RKO (cell line): Measurements from ENCODE around the gene PDGFRA.
"Not testable (repeated sequence)": the region's sequence is repeated elsewhere in the genome, so short reads cannot be mapped to it uniquely, and the experiment has no call there.

Experiments used
- DNase-seq: peaks from one replicate; pipeline ENCODE4 v3.0.0-alpha.2; 2016; ENCODE audit warnings: low spot score

The PDGFRA gene

DNA sequence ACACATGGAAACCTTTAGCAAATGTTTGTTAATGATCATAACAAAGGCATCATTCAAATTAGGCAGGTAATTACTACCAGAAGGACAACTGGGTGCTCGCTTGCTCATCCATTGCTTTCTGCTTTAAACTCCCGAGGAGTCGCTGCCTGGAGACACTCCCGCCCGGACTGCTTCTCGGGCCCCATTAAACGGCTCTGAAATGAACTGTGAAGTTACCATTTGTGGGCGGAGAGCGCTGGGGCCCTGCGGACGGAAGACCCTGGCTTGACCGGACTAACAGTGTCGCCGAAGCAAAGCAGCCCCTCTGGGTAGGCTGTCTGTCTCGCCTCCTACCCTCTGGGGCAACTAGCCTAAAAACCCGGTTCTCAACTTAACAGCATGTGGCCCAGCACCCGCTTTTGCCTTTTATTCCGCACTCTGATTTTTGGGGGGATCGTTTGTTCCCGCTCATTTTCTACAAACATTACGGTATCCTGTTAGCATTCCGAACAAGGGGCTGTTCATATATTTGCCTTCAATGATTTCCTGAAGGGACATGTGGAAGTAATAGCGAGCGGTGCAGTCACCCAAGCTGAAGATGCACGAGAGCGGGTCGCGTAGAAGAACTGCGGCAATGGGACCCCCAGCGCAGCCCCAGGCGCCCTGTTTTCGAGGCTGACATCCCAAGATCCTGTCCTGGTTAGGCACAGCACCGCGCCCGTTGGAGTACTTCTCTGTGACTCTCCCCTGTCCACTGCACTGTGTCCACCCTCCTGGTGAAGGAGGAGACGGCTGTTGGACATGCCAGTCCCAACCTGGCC, 1.6 kb upstream of the PDGFRA start:
- DNase-seq: peak; percentile 54

DNA sequence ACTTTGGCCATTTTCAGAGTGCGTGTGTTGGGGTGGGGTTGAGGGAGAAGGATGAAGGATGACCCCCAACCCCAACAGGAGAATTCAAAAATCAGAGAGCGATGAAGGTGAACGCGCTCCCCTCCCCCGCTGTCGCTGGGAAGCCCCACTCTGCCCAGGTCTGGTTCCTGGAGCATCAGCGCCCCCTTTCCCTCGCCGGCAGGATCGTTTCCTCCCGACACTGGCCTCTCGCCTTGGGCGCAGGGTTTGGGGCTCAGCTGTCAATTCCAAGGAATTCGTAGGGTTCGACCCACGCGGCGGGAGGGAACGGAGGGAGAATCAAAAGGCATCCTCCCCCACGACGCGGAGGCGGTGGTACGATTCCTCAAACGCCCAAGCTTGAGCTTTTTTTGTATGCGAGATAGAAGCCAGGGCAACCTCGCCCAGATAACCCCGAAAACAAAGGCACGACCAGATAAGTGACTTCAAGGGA, 1.0 kb upstream of the PDGFRA start:
- DNase-seq: peak; percentile 68

DNA sequence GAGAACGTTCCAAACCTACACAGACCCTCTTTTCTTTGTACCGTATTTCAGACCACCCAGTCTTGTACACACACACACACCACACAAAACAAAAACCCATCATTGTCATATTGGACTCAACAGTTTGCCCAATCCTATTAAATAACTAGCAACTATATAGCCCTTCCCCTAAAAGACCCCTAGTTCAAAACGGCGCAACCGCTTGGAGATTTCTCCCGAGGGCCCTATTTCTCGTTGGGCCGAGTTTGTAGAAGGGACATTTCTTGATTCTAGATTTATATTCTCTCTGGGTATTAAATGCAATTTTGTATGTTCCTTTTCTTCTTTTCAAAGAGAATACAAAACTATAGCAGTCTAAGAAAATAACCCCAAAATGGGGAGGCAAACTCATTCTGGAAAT, 547 bp upstream of the PDGFRA start:
- DNase-seq: no peak

DNA sequence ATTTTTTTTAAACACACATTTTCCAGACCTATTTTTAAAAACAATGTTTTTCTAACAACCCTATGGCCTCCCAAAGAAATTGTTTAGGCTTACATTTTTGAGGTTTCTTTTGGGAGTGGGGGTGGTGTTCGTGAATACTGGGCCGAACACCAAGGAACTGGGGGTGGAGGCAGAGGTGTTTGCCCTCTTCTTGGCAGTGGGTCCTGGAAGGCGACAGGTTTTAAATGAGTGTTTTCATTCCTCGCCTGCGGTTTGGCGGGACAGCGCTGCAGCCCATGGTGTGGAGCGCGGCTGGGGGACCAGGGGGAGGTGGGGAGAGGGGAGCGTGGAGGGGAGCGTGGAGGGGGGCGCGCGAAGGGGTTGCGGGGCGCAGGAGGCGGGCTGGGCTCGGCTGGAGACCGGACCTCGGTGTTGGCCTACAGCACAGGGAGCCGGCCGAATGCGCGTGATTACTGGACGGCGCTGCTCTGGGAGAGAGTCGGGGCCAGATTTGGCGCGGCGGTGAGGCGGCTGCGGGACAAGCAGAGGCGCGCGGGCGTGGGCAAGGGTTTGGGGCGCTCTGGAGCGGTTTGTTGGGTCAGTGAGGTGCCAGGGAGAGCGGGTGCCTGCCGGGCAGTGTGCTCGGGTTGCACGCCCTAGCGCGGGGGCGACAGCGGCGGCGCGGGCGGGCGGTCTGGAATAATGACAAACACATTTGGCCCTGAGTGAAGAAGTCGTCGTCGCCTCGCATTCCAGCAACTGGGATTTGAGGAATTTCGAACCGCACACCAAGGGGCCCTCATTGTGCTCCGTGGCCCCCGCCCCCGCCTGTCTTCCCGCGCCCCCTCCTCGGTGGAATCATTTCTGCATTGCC, 764 bp downstream of the PDGFRA start:
- DNase-seq: no peak

DNA sequence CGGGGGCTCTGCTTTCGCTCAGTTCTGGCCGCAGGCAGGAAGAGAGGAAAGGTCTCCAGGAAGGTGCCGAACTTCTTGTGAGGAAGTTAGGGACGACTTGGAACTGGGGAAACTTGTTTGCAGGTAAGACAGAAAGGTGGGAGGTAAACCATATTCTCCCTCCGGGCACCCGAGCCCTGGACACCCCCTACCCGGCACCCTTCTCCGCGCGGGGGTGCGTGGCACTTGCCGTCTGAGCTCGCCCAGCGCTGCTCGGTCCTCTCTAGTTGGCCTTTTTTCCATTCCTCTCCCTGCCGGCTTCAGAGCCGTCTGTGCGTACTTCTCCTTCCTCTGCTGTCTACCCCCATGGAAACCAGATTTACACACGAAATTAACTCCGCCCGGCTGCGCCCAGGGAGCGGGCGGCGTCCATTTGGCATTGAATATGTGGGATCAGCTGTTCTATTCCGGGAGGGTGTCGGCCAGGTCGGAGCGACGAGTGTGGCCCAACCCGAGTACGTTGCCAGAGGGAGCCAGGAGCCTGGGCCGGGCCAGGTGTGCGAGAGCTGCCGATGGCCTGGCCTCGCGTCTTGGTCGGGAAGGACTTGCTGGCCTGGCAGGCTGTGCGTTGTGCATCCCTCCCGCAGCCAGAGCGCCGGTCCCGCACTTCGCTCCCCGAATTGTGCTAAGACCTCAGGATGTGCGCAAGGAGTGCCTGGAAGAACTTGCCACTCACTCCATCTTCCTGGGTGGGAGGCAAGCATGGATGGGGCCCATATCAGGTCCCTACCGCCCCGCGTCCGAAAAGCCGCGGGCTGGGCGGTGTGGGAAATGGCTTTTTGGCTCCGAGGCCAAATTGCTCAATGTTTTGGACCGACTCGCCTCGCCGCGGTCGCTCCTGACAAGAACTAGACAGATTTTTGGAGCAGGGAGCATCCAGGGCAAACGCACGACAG, 1.7 kb downstream of the PDGFRA start:
- no peak for DNase-seq

DNA sequence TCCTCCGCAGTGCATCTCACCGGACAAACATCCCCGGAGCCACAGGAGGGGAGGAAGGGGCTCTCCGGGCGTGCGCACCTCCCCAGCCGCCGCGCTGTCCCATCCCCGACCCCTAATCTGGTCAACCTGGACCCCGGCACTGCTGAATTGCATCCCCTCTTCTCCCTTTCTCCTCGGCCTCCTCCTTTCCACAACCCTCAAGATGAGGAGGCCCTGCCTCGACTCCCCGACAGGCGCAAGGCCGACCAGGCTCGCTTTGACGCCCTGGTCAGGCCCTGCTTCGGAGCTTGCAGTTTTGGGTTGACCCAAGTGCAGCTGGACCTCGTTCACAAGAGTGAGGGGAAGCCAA, 2.3 kb downstream of the PDGFRA start:
- DNase-seq: no peak

DNA sequence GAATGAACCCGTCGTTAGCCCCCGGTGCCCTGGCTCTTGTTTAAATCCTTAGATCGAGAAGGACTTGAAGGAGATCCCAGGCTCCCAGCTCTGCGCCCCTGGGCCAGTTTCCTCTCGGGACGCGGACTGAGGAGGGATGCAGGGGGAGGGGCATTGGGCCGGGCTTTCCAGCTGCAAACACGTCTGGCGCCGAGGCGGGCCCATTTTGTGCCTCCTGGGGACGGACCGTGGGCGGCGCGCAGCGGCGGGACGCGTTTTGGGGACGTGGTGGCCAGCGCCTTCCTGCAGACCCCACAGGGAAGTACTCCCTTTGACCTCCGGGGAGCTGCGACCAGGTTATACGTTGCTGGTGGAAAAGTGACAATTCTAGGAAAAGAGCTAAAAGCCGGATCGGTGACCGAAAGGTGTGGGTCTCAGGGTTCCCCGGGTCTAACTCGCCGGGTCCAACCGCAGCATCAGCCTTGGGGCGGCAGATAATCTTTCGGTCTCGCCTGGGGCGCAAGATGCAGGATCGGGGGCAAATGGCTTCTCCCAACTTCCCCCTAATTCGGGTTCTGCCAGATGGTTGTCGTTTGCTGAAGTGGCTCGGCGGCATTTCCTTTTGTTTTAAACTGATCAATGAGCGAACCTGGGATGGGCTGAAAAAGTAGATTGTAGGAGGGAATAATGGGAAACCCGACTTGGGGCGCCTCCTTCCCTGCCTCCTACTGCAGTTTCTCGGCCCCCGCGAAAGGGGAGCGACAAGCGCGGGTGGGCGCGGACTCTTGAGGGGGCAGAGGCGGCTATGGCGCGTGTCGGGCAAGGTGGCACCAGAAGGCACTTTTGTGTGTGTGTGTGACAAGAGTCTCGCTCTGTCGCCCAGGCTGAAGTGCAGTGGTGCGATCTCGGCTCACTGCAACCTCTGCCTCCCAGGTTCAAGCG, 2.9 kb downstream of the PDGFRA start:
- DNase-seq: no peak

DNA sequence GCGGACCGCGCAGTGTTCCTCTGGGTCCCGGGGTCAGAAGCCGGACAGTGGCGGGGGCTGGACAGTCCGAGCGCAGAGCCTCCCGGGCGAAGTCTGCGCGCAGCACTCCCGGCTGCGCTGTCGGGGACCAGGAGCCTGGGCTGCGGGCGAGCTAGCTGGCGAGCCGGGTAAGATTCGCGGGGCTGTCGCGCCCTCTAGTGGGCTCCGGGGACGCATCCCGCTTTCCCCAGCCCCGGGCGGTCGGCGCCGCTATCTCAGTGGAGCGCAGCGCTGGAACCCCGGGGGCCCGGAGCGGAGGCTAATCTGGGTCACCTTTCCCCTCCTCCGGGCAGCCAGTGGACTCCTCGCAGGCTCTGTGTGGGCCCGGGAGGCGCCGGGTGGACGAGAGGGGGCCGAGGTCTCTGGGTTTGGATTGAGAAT, 4.2 kb downstream of the PDGFRA start:
- no peak for DNase-seq

DNA sequence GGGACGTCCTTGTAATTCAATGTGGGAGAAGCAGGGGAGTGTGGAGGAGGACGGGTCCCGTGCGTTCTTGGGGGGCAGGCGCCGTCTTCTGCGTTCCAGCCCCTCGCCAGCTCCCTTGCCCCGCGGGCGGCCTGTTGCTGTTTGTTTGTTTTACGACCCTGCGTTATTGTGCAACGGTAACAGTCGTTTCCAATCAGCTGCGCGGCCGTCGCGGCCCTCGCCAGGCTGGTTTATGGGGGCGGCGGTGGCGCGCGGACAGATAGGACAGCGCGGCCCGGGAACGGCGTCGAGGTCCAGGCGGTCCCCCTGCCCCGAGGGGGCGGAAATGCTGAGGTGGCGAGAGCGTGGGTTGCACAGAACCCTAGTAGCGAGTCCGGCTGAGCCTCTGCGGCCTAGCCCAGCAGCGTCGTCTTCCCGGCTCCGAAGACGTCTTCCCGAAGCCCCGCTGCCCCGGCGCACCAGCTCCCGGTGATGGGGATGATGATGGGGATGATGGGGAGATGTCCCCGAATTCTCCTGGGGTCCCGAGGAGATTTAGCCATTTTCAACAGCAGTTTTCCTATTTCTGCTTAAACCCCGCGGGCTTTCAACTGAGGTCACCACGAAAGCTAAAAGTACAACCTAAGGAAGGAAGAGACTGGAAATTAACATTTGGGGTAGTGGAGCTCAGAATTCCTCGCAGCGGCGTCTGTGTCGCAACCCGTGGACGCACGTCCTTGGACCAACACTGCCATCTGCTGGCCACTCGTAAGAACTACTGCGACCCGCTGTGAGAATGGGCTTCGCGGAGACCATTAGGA, 4.8 kb downstream of the PDGFRA start:
- peak; percentile 78 for DNase-seq

DNA sequence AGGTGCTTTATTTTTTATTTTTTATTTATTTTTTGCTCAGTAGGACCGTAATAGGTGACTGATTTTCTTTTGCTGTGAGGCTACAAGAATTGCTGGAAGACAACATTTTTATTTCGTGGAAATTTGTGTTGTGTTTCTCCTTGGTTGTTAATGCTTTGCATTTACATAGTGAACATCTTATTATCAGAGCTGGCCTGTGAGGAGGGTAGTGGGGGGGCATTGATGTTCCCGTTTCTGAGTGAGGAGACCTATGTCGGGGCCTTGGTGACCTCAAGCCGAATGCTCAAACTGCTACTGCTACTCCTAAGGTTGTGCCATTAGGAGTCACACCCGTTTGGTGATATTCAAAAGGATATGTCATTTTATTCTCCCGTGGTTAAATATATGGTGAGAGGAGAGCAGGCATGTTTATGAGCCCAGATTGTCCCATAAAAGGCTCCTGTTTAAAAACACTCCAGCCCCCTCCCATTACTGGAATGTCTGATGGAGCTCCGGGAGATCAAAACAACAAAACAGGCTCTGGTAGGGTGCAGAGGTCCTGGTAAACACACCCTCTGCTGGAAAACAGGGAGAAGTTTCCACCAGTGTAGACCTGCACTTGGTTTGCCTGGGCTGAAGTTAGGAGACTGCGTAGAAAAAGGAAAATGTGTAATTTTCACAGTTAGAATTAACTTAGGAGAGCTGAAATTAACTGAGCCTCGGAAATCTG, 5.6 kb downstream of the PDGFRA start:
- peak; percentile 20 for DNase-seq

DNA sequence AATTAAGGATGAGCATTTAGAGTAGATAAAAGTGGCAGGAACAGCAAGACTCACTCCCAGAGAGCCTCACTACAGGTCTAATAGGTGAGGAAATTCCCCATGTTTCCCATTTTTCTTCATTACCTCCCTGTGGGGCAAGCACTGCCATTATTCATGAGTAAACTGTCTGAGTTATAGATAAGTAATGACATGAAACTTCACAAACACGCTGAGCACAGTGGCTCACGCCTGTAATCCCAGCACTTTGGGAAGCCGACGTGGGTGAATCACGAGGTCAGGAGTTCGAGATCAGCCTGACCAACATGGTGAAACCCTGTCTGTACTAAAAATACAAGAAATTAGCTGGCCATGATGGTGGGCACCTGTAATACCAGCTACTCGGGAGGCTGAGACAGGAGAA, 7.2 kb downstream of the PDGFRA start:
- DNase-seq: not testable (repeated sequence)

DNA sequence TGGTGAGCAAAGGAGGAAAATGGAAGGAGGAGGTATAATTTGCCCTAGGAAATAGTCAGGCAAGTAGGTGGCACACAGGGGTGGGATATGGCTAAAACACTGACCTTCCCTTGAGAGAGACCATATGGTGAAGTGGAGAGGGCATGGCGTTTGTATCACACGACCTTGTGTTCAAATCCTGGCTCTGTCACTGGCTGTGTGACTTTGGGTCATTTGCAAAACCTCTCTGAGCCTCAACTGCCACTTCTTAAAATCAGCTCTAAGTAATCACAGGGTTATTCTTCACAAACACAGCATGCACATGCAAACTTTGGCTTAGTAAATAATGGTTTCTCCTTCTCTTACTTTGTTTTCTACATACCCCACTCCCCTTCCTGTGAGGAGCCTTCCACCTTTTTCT, 8.7 kb downstream of the PDGFRA start:
- no peak for DNase-seq

DNA sequence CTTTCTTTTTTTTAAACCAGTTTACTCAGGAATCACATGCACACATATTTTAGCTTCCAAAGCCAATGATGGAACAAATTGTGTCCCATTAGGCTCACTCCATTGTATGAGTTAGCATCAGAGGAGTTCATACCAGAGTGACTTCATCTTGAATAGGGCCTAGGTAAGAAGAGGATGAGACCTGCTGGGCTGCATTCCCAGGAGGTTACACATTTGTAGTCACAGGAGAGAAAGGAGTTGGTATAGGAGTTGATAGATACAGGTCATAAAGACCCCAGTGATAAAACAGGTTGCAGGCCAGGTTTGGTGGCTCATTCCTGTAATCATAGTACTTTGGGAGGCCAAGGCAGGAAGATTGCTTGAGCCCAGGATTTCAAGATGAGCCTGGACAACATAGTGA, 9.3 kb downstream of the PDGFRA start:
- DNase-seq: no peak

DNA sequence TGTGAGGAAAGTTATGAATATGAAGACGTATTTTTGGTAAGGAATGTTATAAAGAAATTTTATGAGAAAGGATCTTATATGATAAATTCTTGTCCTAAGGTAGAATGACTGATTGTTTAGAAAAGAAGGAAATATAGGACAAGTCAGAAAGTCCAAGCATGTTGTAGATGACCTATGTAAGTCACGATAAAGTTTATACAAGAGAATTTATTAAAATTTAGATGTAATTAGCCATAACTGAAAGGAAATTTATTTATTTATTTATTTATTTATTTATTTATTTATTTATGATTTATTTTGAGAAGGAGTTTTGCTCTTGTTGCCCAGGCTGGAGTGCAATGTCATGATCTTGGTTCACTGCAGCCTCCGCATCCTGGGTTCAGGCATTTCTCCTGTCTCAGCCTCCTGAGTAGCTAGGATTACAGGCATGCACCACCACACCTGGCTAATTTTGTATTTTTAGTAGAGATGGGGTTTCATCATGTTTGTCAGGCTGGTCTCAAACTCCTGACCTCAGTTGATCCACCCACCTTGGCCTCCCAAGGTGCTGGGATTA, 12.3 kb downstream of the PDGFRA start:
- peak; percentile 16 for DNase-seq

DNA sequence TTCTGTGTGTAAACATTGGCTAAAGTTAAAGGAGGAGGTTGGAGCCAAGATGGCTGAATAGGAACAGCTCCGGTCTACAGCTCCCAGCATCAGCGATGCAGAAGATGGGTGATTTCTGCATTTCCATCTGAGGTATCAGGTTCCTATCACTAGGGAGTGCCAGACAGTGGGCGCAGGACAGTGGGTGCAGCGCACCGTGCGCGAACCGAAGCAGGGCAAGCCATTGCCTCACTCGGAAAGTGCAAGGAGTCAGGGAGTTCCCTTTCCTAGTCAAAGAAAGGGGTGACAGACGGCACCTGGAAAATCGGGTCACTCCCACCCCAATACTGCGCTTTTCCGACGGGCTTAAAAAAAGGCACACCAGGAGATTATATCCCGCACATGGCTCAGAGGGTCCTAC, 14.4 kb downstream of the PDGFRA start:
- not testable (repeated sequence) for DNase-seq

DNA sequence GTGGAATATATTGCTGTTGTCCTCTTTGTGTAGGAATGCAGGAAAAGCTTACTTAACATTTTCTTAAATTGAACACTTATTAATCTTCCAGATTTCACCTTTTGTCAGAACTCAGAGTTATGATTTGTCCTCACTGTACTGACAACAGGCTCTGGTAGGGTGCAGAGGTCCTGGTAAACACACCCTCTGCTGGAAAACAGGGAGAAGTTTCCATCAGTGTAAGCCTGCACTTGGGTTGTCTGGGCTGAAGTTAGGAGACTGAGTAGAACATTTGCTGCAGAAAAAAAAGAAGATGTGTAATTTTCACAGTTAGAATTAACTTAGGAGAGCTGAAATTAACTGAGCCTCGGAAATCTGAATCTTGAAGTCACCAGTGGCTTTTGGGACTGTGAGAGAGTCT, 23.2 kb downstream of the PDGFRA start:
- not testable (repeated sequence) for DNase-seq

DNA sequence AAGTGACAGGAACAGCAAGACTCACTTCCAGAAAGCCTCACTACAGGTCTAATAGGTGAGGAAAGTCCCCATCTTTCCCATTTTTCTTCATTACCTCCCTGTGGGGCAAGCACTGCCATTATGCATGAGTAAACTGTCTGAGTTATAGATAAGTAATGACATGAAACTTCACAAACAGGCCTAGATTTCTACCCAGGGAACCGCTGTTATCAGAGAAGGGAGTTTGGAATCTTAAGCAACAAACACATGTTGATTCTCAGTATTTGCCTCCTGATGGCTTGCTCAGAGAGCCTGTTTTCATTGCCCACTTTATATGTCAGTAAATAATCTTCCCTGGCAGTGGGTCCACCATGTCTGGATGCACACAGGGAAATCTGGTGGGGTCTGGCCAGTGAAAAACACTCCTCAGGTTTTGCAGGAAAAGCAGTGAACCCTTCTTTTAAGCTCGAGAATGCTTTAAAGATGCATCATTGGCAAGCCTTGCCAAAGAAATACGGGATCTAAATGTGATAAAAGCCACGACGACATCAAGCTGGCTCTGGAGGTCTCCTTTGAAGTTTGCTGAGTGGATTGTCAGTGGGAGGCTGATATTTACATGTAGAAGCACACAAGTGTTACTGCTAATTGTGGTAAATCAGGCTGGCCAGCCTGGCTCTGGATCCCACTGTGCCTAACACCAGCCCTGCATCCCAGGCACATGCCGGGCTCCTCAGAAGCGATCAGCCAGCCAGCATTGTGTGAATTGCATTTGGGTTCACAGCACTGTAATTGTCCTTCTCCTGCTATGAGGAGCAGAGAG, 25.2 kb downstream of the PDGFRA start:
- DNase-seq: no peak

DNA sequence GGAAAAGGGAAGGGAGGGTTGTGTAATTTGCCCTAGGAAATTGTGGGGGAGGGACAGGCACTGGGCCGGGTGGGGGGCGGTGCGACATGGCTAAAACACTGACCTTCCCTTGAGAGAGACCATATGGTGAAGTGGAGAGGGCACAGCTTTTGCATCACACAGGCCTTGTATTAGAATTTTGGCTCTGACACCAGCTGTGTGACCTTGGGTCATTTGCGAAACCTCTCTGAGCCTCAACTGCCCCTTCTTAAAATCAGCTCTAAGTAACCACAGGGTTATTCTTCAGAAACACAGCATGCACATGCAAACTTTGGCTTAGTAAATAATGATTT, 25.8 kb downstream of the PDGFRA start:
- no peak for DNase-seq

DNA sequence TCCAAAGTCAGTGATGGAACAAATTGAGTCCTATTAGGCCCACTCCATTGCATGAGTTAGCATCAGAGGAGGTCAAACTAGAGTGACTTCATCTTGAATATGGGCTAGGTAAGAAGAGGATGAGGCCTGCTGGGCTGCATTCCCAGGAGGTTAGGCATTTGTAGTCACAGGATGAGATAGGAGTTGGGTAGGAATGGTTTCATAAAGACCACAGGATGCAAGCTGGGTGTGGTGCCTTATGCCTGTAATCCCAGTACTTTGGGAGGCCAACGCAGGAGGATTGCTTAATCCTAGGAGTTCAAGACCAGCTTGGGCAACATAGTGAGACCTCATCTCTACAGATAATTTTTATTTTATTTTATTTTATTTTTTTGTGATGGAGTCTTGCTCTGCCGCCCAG, 26.8 kb downstream of the PDGFRA start:
- DNase-seq: no peak
